HG03457 (cell line): ENCODE results near the gene TBRG1.

Source experiments
- ATAC-seq: cut with Tn5 transposase; IDR thresholded peaks from one replicate; pipeline ENCODE4 v1.9.1; 2021; ENCODE audit warnings: moderate number of reproducible peaks; ENCODE audit not compliant: unreplicated experiment

Gene TBRG1

GRCh38 chr11:124658501-124658900 lies 35.8 kb downstream of the TBRG1 start:
- ATAC-seq: no peak

- ATAC-seq: no peak
Observed at GRCh38 chr11:124658986-124659385, 36.3 kb downstream of the TBRG1 start.

GRCh38 chr11:124661553-124661952 lies 38.9 kb downstream of the TBRG1 start:
- ATAC-seq: no peak

- ATAC-seq: no peak
Observed at GRCh38 chr11:124662106-124662505, 39.4 kb downstream of the TBRG1 start.

GRCh38 chr11:124663861-124664260 lies 41.2 kb downstream of the TBRG1 start:
- no peak for ATAC-seq

- no peak for ATAC-seq
Observed at GRCh38 chr11:124667601-124668000, 44.9 kb downstream of the TBRG1 start.

- ATAC-seq: no peak
Observed at GRCh38 chr11:124669193-124669592, 46.5 kb downstream of the TBRG1 start.

- ATAC-seq: no peak
Observed at GRCh38 chr11:124670732-124671131, 48.1 kb downstream of the TBRG1 start.

GRCh38 chr11:124672536-124673215 lies 50.0 kb downstream of the TBRG1 start:
- no peak for ATAC-seq

- peak; percentile 75 for ATAC-seq
Observed at GRCh38 chr11:124673333-124674167, 50.9 kb downstream of the TBRG1 start, which contains the start of the genes SIAE and SPA17. TSS of gene SIAE (minus strand) at chr11:124673739. CDS start at chr11:124673708, 31 bp downstream. TSS of gene SPA17 (plus strand) at chr11:124673904. CDS start at chr11:124675265, 1,361 bp downstream.

GRCh38 chr11:124674168-124674517 lies 51.5 kb downstream of the TBRG1 start:
- no peak for ATAC-seq

GRCh38 chr11:124674571-124674970 lies 51.9 kb downstream of the TBRG1 start:
- ATAC-seq: no peak

GRCh38 chr11:124676386-124676785 lies 53.7 kb downstream of the TBRG1 start:
- ATAC-seq: no peak

- no peak for ATAC-seq
Observed at GRCh38 chr11:124678416-124678815, 55.8 kb downstream of the TBRG1 start.

- no peak for ATAC-seq
Observed at GRCh38 chr11:124681421-124681820, 58.8 kb downstream of the TBRG1 start.

- ATAC-seq: no peak
Observed at GRCh38 chr11:124682443-124682842, 59.8 kb downstream of the TBRG1 start.
